DOHH2 (cell line): ENCODE measurements around the gene IRX4.
"Not testable (repeated sequence)": the region's sequence is repeated elsewhere in the genome, so short reads cannot be mapped to it uniquely, and the experiment has no call there.

Source experiments
- H3F3A ChIP-seq: fragments of 200-600 bp; sonication (generic), shearing (Covaris generic); 2 replicates; pipeline ENCODE4 v1.6.0; 2016; ENCODE audit warnings: antibody characterized with exemption, mild to moderate bottlenecking; ENCODE audit not compliant: control insufficient read depth, insufficient read depth
- H3K27ac ChIP-seq: fragments of 200-600 bp; sonication (generic); 2 replicates; pipeline ENCODE4 v1.5.1; 2014; ENCODE audit warnings: low read depth, mild to moderate bottlenecking, low read length, moderate library complexity
- H3K27me3 ChIP-seq: fragments of 200-600 bp; sonication (generic); 2 replicates; pipeline ENCODE4 v1.6.1; 2014; ENCODE audit warnings: mild to moderate bottlenecking, low read length, mixed read lengths; ENCODE audit not compliant: control insufficient read depth
- H3K36me3 ChIP-seq: fragments of 200-600 bp; sonication (generic); 2 replicates; pipeline ENCODE4 v1.6.1; 2014; ENCODE audit warnings: mild to moderate bottlenecking, low read length, moderate library complexity, mixed read lengths; ENCODE audit not compliant: control insufficient read depth
- H3K4me1 ChIP-seq: fragments of 200-600 bp; sonication (generic); 2 replicates; pipeline ENCODE4 v1.6.1; 2014; ENCODE audit warnings: mild to moderate bottlenecking, low read length, mixed read lengths; ENCODE audit not compliant: control insufficient read depth
- H3K4me2 ChIP-seq: fragments of 200-600 bp; sonication (generic); 2 replicates; pipeline ENCODE4 v1.6.0; 2014; ENCODE audit warnings: mild to moderate bottlenecking, low read length, moderate library complexity
- H3K4me3 ChIP-seq: fragments of 200-600 bp; sonication (generic); 2 replicates; pipeline ENCODE4 v1.5.1; 2014; ENCODE audit warnings: mild to moderate bottlenecking, low read length, mixed read lengths
- H3K79me2 ChIP-seq: fragments of 200-600 bp; sonication (generic); 2 replicates; pipeline ENCODE4 v1.6.1; 2014; ENCODE audit warnings: mild to moderate bottlenecking, low read length, mixed read lengths; ENCODE audit not compliant: control insufficient read depth
- H3K9me2 ChIP-seq: fragments of 200-600 bp; sonication (generic); replicated peaks from 2 replicates; pipeline ENCODE4 v1.6.1; 2014; ENCODE audit warnings: mild to moderate bottlenecking, low read length, mixed read lengths; ENCODE audit not compliant: control insufficient read depth
- H3K9me3 ChIP-seq: fragments of 200-600 bp; sonication (generic); 2 replicates; pipeline ENCODE4 v1.6.1; 2014; ENCODE audit warnings: antibody characterized with exemption, low read length, mixed read lengths; ENCODE audit not compliant: control insufficient read depth, insufficient read depth
- H4K20me1 ChIP-seq: fragments of 200-600 bp; sonication (generic); 2 replicates; pipeline ENCODE4 v1.6.0; 2014; ENCODE audit warnings: low read depth, mild to moderate bottlenecking, antibody characterized with exemption, low read length, moderate library complexity; ENCODE audit not compliant: control insufficient read depth, insufficient read depth
- CTCF ChIP-seq: fragments of 200-600 bp; sonication (generic); IDR thresholded peaks from one replicate; pipeline ENCODE4 v1.5.1; 2014; ENCODE audit warnings: antibody characterized with exemption, mild to moderate bottlenecking, low read depth, low read length; ENCODE audit not compliant: poor library complexity, severe bottlenecking
- EZH2phosphoT487 ChIP-seq: fragments of 200-600 bp; sonication (generic); IDR thresholded peaks from 2 replicates; pipeline ENCODE4 v1.6.1; 2017; ENCODE audit warnings: borderline replicate concordance, mild to moderate bottlenecking, antibody characterized with exemption, low read length, moderate library complexity, mixed read lengths

The IRX4 gene

GRCh38 chr5:1845696-1846095 lies 37.0 kb downstream of the IRX4 start:
- Histone ChIP-seq H3K79me2 (no peaks in the 10 kb centered on the region), H3K36me3 (no peaks in the 10 kb centered on the region), H3K27me3 (no peaks in the 10 kb centered on the region), H3F3A (no peaks in the 10 kb centered on the region), H3K9me2 (no peaks in the 10 kb centered on the region), H3K9me3 (no peaks in the 10 kb centered on the region), H3K27ac (no peak overlapping the region), H3K4me3 (no peak overlapping the region), H3K4me2 (no peak overlapping the region), H3K4me1 (no peaks in the 10 kb centered on the region), H4K20me1 (peaks cover 4% of the 10 kb centered on the region; the same call in 1 of the 2 replicates)
- TF ChIP-seq EZH2phosphoT487: no peak
- no peak for TF ChIP-seq CTCF

GRCh38 chr5:1844708-1845436 lies 37.9 kb downstream of the IRX4 start:
- H3K4me1 ChIP-seq: no peaks in the 10 kb centered on the region
- no peak overlapping the region for H3K27ac ChIP-seq
- H3F3A ChIP-seq: no peaks in the 10 kb centered on the region
- H3K4me3 ChIP-seq: no peak overlapping the region
- H3K36me3 ChIP-seq: no peaks in the 10 kb centered on the region
- H3K79me2 ChIP-seq: no peaks in the 10 kb centered on the region
- no peaks in the 10 kb centered on the region for H3K9me2 ChIP-seq
- H3K4me2 ChIP-seq: no peak overlapping the region
- H3K27me3 ChIP-seq: no peaks in the 10 kb centered on the region
- no peaks in the 10 kb centered on the region for H3K9me3 ChIP-seq
- no peak for TF ChIP-seq EZH2phosphoT487
- no peak for TF ChIP-seq CTCF
- peaks cover 4% of the 10 kb centered on the region; the same call in 1 of the 2 replicates for H4K20me1 ChIP-seq

- not testable (repeated sequence) for H3K4me2 ChIP-seq, H3K27me3 ChIP-seq, H3K79me2 ChIP-seq, H3K36me3 ChIP-seq, H3K27ac ChIP-seq, H3F3A ChIP-seq, H3K4me1 ChIP-seq, H3K9me2 ChIP-seq, H4K20me1 ChIP-seq, H3K4me3 ChIP-seq, H3K9me3 ChIP-seq
Measured at GRCh38 chr5:1843761-1844160, 39.0 kb downstream of the IRX4 start.

GRCh38 chr5:1842004-1842819 lies 40.5 kb downstream of the IRX4 start:
- no peaks in the 10 kb centered on the region for H4K20me1 ChIP-seq
- H3K4me1 ChIP-seq: no peaks in the 10 kb centered on the region
- no peak overlapping the region for H3K27ac ChIP-seq
- no peak overlapping the region for H3K4me2 ChIP-seq
- H3K79me2 ChIP-seq: no peaks in the 10 kb centered on the region
- TF ChIP-seq EZH2phosphoT487 (no peak), CTCF (no peak)
- H3K9me3 ChIP-seq: no peaks in the 10 kb centered on the region
- H3K4me3 ChIP-seq: no peak overlapping the region
- no peaks in the 10 kb centered on the region for H3K9me2 ChIP-seq
- no peaks in the 10 kb centered on the region for H3K27me3 ChIP-seq
- H3K36me3 ChIP-seq: no peaks in the 10 kb centered on the region
- H3F3A ChIP-seq: no peaks in the 10 kb centered on the region
